ENCODE data around the gene TRPM8.

- TF ChIP-seq CTCF (IDR thresholded peaks at IDR 0.05; ENCODE audit: insufficient read depth, low read length) (no peak), POLR2AphosphoS5 (IDR thresholded peaks at IDR 0.05; ENCODE audit: low read depth) (no peak)
Observed at GRCh38 chr2:233964581-233964980, 47.4 kb downstream of the TRPM8 start.

Measured in HL-60 (cell line).